ENCODE data around the gene SPATA24.
"Not testable (repeated sequence)": the region's sequence is repeated elsewhere in the genome, so short reads cannot be mapped to it uniquely, and the experiment has no call there.

SPATA24 gene

GRCh38 chr5:139382807-139383206 is 21.1 kb downstream of the SPATA24 start:
- no peak for DNase-seq (ENCODE audit: low spot score)

GRCh38 chr5:139381837-139382761 is 21.8 kb downstream of the SPATA24 start:
- DNase-seq (ENCODE audit: low spot score) = no peak

GRCh38 chr5:139379626-139380449 is 24.1 kb downstream of the SPATA24 start:
- no peak for DNase-seq (ENCODE audit: low spot score)

GRCh38 chr5:139378941-139379361 is 24.9 kb downstream of the SPATA24 start:
- no peak for DNase-seq (ENCODE audit: low spot score)

- DNase-seq (ENCODE audit: low spot score) = no peak
These were observed 25.6 kb downstream of the SPATA24 start for GRCh38 chr5:139378101-139378825.

- no peak for DNase-seq (ENCODE audit: low spot score)
These were observed 26.7 kb downstream of the SPATA24 start for GRCh38 chr5:139377226-139377625.

GRCh38 chr5:139376364-139376763 is 27.5 kb downstream of the SPATA24 start:
- DNase-seq (ENCODE audit: low spot score) = no peak

GRCh38 chr5:139374909-139375308 is 29.0 kb downstream of the SPATA24 start:
- no peak for DNase-seq (ENCODE audit: low spot score)

- DNase-seq (ENCODE audit: low spot score) = no peak
These were observed 32.1 kb downstream of the SPATA24 start for GRCh38 chr5:139371482-139372435.

GRCh38 chr5:139369181-139369580 is 34.7 kb downstream of the SPATA24 start:
- no peak for DNase-seq (ENCODE audit: low spot score)

GRCh38 chr5:139368613-139369012 is 35.3 kb downstream of the SPATA24 start:
- peak; percentile 24 for DNase-seq (ENCODE audit: low spot score)

- DNase-seq (ENCODE audit: low spot score) = no peak
These were observed 39.4 kb downstream of the SPATA24 start for GRCh38 chr5:139364466-139364865.

GRCh38 chr5:139363937-139364336 is 40.0 kb downstream of the SPATA24 start:
- no peak for DNase-seq (ENCODE audit: low spot score)

GRCh38 chr5:139361835-139362429 is 42.0 kb downstream of the SPATA24 start:
- DNase-seq (ENCODE audit: low spot score) = no peak

- DNase-seq (ENCODE audit: low spot score) = no peak
These were observed 43.5 kb downstream of the SPATA24 start for GRCh38 chr5:139360384-139360783.

- no peak for DNase-seq (ENCODE audit: low spot score)
These were observed 45.8 kb downstream of the SPATA24 start for GRCh38 chr5:139358064-139358463.

- not testable (repeated sequence) for DNase-seq (ENCODE audit: low spot score)
These were observed 48.0 kb downstream of the SPATA24 start for GRCh38 chr5:139355900-139356299.

- DNase-seq (ENCODE audit: low spot score) = no peak
These were observed 49.7 kb downstream of the SPATA24 start for GRCh38 chr5:139354186-139354585.

- not testable (repeated sequence) for DNase-seq (ENCODE audit: low spot score)
These were observed 56.0 kb downstream of the SPATA24 start for GRCh38 chr5:139347863-139348262.

Measured in putamen (tissue), 1 donor.